Measurements from ENCODE around the gene SLC25A52.
"Not testable (repeated sequence)": the region's sequence is repeated elsewhere in the genome, so short reads cannot be mapped to it uniquely, and the experiment has no call there.

SLC25A52 gene

GRCh38 chr18:31739651-31740050 is 21.0 kb downstream of the SLC25A52 start:
- DNase-seq: no peak

- DNase-seq: no peak
Measured at GRCh38 chr18:31738460-31739407, 21.9 kb downstream of the SLC25A52 start.

GRCh38 chr18:31736630-31737029 is 24.1 kb downstream of the SLC25A52 start:
- DNase-seq: no peak

GRCh38 chr18:31731628-31732027 is 29.1 kb downstream of the SLC25A52 start:
- no peak for DNase-seq

- DNase-seq: not testable (repeated sequence)
Measured at GRCh38 chr18:31729196-31729595, 31.5 kb downstream of the SLC25A52 start.

GRCh38 chr18:31723990-31724711 is 36.5 kb downstream of the SLC25A52 start:
- peak; percentile 46 for DNase-seq

GRCh38 chr18:31723639-31723989 is 37.1 kb downstream of the SLC25A52 start:
- no peak for DNase-seq

GRCh38 chr18:31722369-31722957 is 38.2 kb downstream of the SLC25A52 start:
- peak; percentile 77 for DNase-seq

- no peak for DNase-seq
Measured at GRCh38 chr18:31721601-31722000, 39.1 kb downstream of the SLC25A52 start.

- no peak for DNase-seq
Measured at GRCh38 chr18:31720867-31721266, 39.8 kb downstream of the SLC25A52 start.

- DNase-seq: no peak
Measured at GRCh38 chr18:31719363-31720006, 41.2 kb downstream of the SLC25A52 start.

- DNase-seq: no peak
Measured at GRCh38 chr18:31718386-31718785, 42.3 kb downstream of the SLC25A52 start.

GRCh38 chr18:31716362-31716761 is 44.3 kb downstream of the SLC25A52 start:
- no peak for DNase-seq

GRCh38 chr18:31711365-31712172 is 49.1 kb downstream of the SLC25A52 start:
- no peak for DNase-seq

- DNase-seq: no peak
Measured at GRCh38 chr18:31710826-31711225, 49.9 kb downstream of the SLC25A52 start.

All from left hindlimb (tissue), 1 donor.